Activated T-cell treated with anti-CD3 and anti-CD28 coated beads for 1 hour (primary cell): Measurements from ENCODE around the gene RGS2.

Source experiments
- DNase-seq: peaks from one replicate; pipeline ENCODE4 v3.0.0-alpha.2; 2020; ENCODE audit warnings: low read depth

Gene RGS2, protein sequence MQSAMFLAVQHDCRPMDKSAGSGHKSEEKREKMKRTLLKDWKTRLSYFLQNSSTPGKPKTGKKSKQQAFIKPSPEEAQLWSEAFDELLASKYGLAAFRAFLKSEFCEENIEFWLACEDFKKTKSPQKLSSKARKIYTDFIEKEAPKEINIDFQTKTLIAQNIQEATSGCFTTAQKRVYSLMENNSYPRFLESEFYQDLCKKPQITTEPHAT

DNA sequence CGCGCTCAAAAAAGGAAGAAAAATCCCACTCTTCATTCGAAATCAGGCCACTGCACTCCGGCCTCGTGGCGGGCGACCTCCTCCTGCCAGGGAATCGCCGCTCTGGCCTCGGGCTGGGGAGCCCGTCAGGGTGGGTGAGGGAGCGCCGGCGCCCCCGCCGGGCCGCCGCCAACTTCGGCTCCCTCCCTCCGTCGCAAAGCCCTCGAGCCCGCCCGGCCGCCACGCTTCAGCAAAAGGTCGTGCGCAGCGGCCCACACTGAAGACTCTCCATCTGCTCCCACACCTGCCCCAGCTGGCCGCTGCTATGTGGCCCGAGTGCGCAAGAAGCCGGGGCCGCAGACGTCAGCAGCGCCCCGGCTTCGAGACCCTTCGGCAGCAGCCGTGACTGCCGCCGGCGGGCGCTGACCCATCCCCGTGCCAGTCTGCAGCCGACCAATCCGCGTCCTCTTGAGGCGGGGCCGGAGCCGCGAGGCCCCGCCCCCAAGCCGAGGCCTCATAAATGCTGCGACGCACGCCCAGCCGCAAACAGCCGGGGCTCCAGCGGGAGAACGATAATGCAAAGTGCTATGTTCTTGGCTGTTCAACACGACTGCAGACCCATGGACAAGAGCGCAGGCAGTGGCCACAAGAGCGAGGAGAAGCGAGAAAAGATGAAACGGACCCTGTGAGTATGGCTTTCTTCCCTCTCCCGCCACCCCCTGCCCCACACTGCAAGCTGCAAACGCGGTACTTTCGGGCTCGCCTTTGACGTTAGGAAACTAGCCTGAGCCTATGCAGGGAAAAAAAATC lies at the start of gene RGS2:
Gene RGS2 (plus strand): TSS at position 522 of the 789 bp plus-strand sequence. CDS start 33 bp downstream, at position 555.
- DNase-seq, result peak; percentile 81

DNA sequence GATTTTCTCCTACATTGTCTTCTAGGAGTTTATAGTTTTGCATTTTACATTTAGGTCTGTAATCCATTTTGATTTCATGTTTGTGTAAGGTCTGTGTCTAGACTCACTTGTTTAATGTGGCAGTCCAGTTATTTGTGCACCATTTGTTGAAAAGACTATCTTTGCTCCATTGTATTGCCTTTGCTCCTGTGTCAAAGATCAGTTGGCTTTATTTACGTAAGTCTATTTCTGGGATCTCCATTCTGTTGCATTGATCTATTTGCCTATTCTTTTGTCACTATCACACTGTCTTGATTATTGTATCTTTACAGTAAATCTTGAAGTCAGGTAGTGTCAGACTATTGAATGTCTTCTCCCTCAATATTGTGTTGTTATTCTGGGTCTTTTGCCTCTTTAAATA lies 49.7 kb upstream of the RGS2 start:
- no peak for DNase-seq

GRCh38 chr1:192762265-192762664 lies 46.6 kb upstream of the RGS2 start:
- no peak for DNase-seq

GRCh38 chr1:192763243-192763642 lies 45.6 kb upstream of the RGS2 start:
- DNase-seq, result no peak

DNA sequence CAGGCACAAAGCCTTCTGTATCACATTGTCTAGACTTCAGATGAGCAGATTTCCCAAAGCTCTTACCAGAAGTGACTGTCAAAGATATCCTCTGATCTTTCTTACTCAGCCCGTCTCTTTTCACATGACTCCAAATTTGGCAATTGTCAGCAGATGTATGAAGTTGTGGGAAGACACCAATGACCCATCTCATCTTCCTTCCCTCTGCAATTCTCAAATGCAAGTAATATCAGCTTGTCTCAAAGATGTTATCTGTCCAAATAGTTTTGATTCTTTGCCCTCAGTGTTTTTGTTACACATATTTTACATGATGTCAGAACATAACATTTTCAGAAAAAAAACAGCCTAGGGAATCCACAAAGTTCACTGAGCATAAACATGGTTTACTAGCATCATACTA lies 45.1 kb upstream of the RGS2 start:
- DNase-seq, result no peak

GRCh38 chr1:192764675-192765074 lies 44.2 kb upstream of the RGS2 start:
- no peak for DNase-seq

DNA sequence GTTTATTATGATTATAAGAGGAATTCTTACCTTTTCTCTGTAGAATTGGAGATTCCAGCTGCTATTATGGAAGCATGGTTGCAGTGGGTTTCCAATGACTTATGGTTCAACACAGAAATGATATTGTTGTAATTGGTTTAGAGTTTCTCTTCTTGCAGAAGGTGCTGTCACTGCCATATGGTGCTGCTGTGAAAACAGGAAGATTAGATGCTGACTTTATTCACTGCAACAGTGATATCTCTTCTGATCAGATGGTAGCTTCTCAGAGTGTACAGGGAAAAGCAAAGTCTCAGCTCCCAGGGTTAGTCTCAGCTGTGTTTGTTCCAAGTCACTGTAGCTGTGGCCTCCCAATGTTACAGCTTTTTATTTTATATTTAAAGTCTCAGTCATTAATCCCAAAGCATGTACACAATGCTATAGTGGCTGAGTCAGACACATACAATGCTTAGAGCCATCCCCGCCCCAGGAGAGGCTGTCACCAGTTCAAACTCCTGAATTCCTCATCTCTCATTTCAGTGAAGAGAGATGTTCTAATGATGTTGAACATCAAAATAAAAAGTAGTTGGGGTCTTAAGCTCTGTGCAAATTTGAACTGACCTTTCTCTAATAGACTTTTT lies 42.7 kb upstream of the RGS2 start:
- no peak for DNase-seq

- DNase-seq, result no peak
These were observed 42.0 kb upstream of the RGS2 start for GRCh38 chr1:192766876-192767275.

DNA sequence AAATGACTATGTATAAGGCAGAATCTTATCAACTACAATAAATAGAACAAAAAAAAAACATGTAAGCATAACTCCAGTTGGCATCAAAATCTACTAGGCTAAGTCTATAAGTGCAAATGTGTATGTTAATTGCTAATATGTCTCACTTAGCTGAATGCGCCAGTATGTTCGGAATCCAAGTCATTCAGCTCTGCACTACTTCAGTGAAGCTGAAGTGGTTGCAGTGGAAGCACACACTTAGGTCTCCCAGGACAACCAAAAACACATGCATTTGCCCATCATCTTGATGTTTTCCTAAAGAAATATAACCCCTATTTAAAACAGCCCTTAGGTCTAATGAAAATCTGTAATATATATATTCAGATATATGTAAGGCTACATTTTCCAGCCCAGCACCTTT lies 41.0 kb upstream of the RGS2 start:
- no peak for DNase-seq

DNA sequence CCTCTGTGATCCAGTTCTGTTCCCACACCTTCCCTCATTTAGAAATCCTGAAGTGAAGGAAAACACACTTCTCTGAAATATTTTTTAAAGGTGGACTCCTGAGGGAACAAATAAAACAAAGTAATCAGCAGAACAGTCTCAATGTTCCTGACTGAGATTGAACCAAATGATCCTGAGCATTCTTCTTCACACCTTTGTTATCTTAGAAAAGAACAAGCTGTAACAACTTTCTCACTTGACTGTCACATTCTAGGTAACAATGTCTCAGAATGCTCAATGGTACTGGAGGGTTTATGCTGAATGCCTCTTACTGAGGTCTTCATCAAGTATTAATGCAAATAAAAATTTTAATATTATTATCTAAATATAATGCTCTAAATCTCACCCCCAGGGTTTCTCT lies 40.4 kb upstream of the RGS2 start:
- no peak for DNase-seq

GRCh38 chr1:192771341-192771740 lies 37.5 kb upstream of the RGS2 start:
- no peak for DNase-seq

GRCh38 chr1:192775631-192776030 lies 33.2 kb upstream of the RGS2 start:
- DNase-seq, result no peak

- no peak for DNase-seq
These were observed 32.6 kb upstream of the RGS2 start for GRCh38 chr1:192776206-192776605.

- no peak for DNase-seq
These were observed 31.8 kb upstream of the RGS2 start for GRCh38 chr1:192776998-192777397.

- DNase-seq, result no peak
These were observed 25.0 kb upstream of the RGS2 start for GRCh38 chr1:192783791-192784190.

- no peak for DNase-seq
These were observed 24.4 kb upstream of the RGS2 start for GRCh38 chr1:192784397-192784796.

GRCh38 chr1:192786576-192786975 lies 22.3 kb upstream of the RGS2 start:
- DNase-seq, result no peak

DNA sequence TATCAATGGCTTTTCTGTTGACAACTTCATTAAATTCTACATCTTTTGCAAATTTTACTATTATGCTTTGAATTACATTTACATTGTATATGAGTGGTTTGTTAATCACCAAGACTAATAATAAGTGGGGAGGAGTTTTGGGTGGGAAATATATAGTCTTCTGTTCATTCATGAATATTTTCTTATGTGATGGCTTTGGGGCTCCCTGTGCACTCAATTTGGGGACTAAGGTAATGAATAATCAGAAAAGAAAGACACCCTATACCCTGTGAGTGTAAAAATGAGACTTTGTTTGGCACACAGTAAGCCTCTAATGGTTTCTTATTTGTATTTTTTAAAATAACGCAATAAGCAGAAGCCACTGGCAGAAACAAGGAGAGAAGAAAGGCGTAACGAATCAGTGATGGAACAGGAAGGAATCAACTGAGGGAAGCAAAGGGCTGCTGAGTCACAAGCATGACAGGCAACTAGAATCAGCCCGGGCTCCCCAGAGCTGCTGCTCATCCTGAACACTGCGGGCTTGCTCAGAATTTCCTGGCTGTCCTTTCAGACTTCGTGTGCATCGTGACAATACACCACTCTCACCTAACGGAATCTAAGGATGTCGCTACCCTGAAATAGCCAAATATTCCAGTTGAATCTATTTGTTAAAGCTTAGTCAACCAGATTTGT lies 20.8 kb upstream of the RGS2 start:
- DNase-seq, result no peak

DNA sequence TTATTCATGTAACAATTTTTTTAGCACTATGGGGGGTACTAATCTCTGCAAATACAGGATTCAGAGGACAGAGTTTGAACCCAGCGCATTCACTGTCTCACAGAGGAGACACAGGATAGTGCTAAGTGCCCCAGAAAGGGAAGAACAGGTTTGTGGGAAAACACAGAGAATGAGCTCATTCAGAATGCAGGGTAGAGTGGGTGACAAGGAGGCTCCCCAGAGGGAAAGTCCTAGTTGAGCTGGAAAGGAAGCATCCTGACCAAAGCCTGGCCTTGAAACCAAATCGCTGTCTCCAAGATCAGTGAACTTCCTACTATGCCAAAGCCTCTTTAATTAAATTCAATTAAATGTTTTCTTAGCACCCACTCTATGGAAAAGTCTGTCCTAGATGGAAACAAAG lies 19.0 kb upstream of the RGS2 start:
- DNase-seq, result no peak

GRCh38 chr1:192792628-192793027 lies 16.2 kb upstream of the RGS2 start:
- DNase-seq, result no peak

GRCh38 chr1:192793983-192794767 lies 14.7 kb upstream of the RGS2 start:
- DNase-seq, result no peak

DNA sequence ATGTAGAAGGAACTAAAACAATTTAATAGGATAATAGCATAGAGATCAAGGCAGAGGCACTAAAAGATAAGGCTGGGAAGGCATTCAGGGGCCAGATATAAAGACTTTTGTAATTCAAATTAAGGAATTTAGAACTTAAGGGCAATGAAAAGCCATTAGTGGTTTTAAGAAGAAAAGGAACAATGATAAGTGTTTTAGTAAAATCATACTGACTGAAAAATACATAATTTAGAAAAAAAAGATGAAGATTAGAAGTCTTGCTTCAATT lies 14.1 kb upstream of the RGS2 start:
- no peak for DNase-seq
